Cardiac septum (tissue), 1 donor: Measurements from ENCODE around the gene EP400. TPM values are rescaled to one million over a fixed set of nuclear protein-coding genes. Genes with fewer than 3 reads are reported as not detected.

Experiments
- DNase-seq: peaks from one replicate; pipeline ENCODE4 v3.0.0-alpha.2; 2020; ENCODE audit warnings: low spot score
- intact Hi-C: fragments of 100-400 bp; cut with DNase I; formaldehyde crosslinking; loops from one replicate; pipeline ENCODE4 v1.14.0; 2022
- total RNA-seq: library from RNA; stranded (reverse); fragmentation: NEBNext Ultra II Directional; extraction: Animal tissue kit (Norgen Biotek cat#: 25700); gene quantifications from one replicate; pipeline ENCODE4 v1.2.1, GENCODE V29; 2021
- donor health status: DM: no; HTN: no; CAD: no.

Gene EP400
- total RNA-seq, 1 donor from 2014 or later = 23.1 TPM

DNA sequence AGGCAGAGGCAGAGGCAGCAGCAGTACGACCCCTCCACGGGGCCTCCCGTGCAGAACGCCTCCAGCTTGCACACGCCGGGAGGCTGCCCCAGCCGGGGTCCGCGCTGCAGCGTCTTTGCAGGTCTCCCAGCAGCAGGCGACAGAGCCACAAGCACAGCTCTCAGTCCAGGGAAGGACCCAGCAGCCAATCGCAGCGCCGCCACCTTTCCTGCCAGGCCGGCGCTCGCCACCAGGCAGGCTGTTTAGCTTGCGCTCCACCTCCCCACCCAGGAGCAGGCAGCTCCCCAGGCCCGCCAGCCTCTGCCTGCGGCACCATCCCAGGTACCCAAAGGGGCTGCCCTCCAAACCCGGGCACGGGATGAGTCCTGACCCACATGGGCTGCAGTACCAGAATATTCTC lies 169.1 kb downstream of the EP400 start:
- intact Hi-C loops = no loop called here
- no peak for DNase-seq

DNA sequence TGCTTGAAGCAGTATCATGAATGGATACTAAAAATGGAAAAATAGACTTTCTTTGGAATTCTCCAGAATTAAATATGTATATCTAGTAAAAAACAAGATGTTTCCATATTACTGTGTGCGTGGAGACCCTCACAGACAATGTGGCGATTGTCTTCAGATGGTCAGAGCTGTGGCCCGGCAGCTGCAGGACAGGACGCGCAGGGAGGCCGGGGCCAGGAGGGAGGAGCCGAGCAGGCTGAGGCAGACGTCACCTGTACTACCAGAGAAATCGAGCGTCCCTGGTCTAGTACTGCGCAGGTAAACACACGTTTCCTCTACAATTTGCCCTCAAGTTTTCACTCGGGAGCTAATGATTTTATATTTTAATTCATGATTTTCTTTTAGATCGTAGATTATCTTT lies 171.5 kb downstream of the EP400 start:
- no peak for DNase-seq
- intact Hi-C loops = no loop called here

DNA sequence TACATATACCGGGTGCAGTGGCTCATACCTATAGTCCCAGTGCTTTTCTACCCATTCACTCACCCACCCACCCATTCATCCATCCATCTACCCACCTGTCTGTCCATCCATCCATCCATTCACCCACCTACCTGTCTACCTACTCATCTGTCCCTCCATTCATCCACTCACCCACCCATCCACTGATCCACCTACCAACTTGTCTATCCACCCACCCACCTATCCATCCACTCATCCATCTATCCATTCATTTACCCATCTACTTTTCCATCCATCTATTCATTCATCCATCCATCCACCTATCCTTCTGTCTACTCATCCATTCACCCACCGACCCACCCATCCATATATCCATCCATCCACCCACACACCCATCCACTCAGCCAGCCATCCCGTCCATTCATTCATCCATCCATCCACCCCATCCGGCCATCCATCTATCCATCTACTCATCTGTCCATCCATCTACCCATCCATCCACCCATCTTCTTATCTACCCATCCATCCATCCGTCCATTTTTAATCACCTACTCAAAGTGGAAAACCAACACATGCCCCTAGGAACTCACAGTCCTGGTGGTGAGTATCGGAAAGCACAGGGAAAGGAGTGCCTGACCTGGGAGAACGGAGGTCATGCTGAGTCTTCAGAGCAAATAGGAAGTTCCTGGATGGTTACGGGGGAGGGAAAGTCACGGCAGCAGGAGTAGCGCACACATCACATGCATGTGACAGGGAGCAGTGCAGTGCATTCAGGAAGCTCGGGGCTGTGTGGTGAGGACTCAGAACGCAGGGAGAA lies 174.4 kb downstream of the EP400 start:
- no peak for DNase-seq
- intact Hi-C loops = no loop called here

DNA sequence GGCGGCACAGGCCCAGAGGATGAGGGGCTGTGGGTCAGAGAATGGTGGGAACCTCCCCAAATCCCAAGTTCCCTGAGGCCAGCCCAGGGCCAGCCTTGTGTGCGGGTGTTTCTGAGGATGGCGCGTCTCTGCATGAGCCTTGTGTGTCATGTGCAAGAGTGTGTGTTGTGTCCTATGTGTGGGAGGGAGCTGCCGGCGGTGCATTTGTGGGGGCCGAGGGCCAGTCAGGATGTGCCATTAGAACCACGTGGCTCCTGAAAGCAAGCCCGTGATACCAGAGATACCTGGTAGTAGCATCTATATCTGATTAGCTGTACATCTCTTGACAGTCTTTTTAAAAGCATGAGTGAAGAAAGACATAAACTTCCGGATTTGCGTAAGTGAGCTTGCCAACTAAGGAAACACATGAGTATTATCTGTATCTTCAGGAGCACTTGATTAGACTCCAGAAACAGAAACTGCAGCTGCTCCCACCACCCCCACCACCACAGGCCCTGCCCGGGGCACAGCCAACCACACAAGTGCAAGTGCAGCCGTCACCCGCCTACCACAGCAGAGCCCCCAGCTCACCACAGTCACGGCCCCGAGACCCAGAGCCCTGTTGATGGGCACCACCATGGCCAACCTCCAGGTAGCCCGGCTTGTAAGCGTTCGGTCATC lies 175.2 kb downstream of the EP400 start:
- intact Hi-C loops = no loop called here
- no peak for DNase-seq

DNA sequence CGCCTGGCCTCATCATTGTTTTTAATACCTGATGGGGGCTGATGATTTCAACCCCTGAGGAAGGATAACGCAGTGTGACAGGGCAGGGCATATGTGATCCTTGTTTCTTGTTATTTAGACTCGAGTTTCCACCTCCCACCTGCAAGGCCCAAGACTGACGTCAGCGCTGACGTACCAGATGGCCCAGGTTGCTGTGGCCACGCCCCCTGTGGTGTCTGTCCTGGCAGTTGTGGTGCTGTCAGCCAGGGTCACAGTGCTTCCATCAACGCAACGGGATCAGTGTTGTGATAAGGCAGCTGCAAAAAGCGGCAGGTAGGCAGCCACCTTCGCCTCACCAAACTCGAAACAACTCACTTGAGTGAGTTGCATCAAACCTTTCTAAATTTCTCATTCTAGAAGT lies 176.0 kb downstream of the EP400 start:
- DNase-seq = no peak
- intact Hi-C loops = no loop called here

DNA sequence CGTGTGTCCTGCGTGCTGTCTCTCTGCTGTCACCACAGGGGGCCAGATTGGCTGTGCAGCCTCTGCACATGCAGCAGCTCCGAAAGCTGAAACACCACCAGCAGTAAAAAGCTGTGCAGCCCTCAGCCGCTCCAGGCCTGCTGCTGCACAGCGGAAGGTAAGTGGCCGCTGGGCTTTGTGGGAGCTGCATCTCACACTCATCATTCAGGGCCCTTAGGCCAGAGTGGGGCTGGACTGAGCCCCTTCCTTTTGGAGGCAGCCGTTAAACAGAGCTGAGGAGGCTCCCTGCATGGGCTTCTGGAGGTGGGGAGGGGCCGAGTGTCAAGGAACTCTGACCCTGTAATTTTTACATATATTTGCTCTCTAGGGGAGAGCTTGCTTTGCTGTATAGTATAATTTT lies 177.3 kb downstream of the EP400 start:
- DNase-seq = no peak
- intact Hi-C loops = no loop called here

DNA sequence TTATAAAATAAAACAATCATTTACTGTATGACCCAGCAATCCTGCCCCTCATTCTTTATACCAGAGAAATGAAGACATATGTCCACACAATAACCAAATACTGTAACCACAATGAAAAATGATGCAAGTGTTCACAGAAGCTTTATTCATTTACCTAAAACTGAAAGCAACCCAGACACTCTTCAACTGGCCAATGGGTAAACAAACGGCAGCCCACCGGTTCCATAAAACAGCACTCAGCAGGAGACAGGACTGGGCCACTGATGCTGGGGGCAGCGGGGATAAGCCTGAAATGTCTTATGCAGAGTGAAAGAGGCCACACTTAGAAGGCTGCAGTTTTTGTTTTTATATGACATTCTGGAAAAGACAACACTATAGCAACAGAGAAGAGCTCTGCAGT lies 179.3 kb downstream of the EP400 start:
- intact Hi-C loops = no loop called here
- DNase-seq = no peak

DNA sequence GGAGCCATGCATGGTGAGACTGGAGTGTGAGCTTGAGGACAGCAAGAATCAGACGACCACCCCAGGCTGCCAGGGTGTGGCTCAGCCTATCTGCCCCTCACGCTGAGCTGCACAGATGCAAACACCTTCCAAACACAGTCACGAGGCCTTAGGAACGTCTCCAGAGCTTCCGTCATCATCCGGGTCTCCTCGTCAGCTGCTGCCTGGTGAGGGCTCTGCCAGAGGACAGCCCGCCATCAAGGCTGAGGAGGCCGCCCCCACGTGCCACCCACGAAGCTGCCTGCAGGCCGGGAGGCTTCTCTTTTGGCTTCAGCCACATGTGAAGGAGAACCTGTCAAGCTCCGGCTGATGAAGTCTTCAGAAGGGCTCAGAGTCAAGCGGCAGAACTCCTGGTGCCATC lies 180.9 kb downstream of the EP400 start:
- no peak for DNase-seq
- intact Hi-C loops = no loop called here

Other genes starting within 250 kb of the EP400 start
- 20.9 TPM for gene SFSWAP, start 238.9 kb upstream of the EP400 start, total RNA-seq
- 0.78 TPM for gene MMP17, start 121.5 kb upstream of the EP400 start, total RNA-seq
- 43.7 TPM for gene ULK1, start 55.3 kb upstream of the EP400 start, total RNA-seq
- 9.9 TPM for gene PUS1, start 20.7 kb upstream of the EP400 start, total RNA-seq
- gene DDX51, start 194.4 kb downstream of the EP400 start, total RNA-seq = 9.6 TPM
- gene NOC4L, start 194.5 kb downstream of the EP400 start, total RNA-seq = 8.6 TPM